Thoracic aorta (tissue), 2 donors: Measurements from ENCODE around the gene ARHGEF11. TPM values are rescaled to one million over a fixed set of nuclear protein-coding genes. Genes with fewer than 3 reads are reported as not detected.
"Not testable (repeated sequence)": the region's sequence is repeated elsewhere in the genome, so short reads cannot be mapped to it uniquely, and the experiment has no call there.

Source experiments
- ATAC-seq: fragments of 150-250 bp; one replicate; pipeline ENCODE4 v1.8.0; 2017; ENCODE audit warnings: low read depth; ENCODE audit not compliant: insufficient number of reproducible peaks, low FRiP score
- DNase-seq: peaks from one replicate; pipeline ENCODE4 v3.0.0-alpha.2; 2020; ENCODE audit warnings: low spot score
- H3K27ac ChIP-seq, 2 donors: fragments of 200-600 bp; sonication (generic); 1 replicate in 1 of 2; 2 replicates in 1 of 2; pipeline ENCODE4 v1.5.1; 2016; ENCODE audit warnings: mild to moderate bottlenecking in 2 of 2, moderate library complexity in 2 of 2
- H3K27me3 ChIP-seq: fragments of 200-600 bp; sonication (generic); replicated peaks from 2 replicates; pipeline ENCODE4 v1.6.0; 2016; ENCODE audit warnings: mild to moderate bottlenecking; ENCODE audit not compliant: insufficient read depth
- H3K36me3 ChIP-seq: fragments of 200-600 bp; sonication (generic); one replicate; pipeline ENCODE4 v1.5.1; 2016
- H3K4me1 ChIP-seq, 2 donors: fragments of 200-600 bp; sonication (generic); 1 replicate in 1 of 2; 2 replicates in 1 of 2; pipeline versions ENCODE4 v1.5.1 to v1.6.0; 2016; ENCODE audit warnings: low read depth in 2 of 2, mild to moderate bottlenecking in 1 of 2; ENCODE audit not compliant: control insufficient read depth in 1 of 2
- H3K4me3 ChIP-seq: fragments of 200-600 bp; sonication (generic); 2 replicates; pipeline ENCODE4 v1.5.1; 2016; ENCODE audit warnings: mild to moderate bottlenecking
- H3K9me3 ChIP-seq: fragments of 200-600 bp; sonication (generic); 2 replicates; pipeline ENCODE4 v1.5.1; 2016
- CTCF ChIP-seq: fragments of 200-600 bp; sonication (generic); IDR thresholded peaks from one replicate; pipeline ENCODE4 v1.5.1; 2019; ENCODE audit warnings: antibody characterized with exemption
- total RNA-seq, 2 donors: library from RNA; depleted of rRNA; stranded (reverse); fragments of >200 nt; gene quantifications; one replicate each; pipeline versions ENCODE4 v1.1.0 to v1.2.3, GENCODE V29; 2016

Gene ARHGEF11
- total RNA-seq, 2 donors from 2014 or later = 40.3 to 40.6 TPM

- Histone ChIP-seq H3K36me3 (no peaks in the 10 kb centered on the region), H3K9me3 (no peaks in the 10 kb centered on the region), H3K4me1 (peaks cover 0 to 6% of the 10 kb centered on the region in 2 donors), H3K4me3 (no peak overlapping the region), H3K27me3 (no peaks in the 10 kb centered on the region), H3K27ac (no peak overlapping the region)
- TF ChIP-seq CTCF = no peak
- DNase-seq (no peak), ATAC-seq (no peak)
These were observed 31.9 kb upstream of the ARHGEF11 start for GRCh38 chr1:157077394-157077793.

- Histone ChIP-seq H3K9me3 (no peaks in the 10 kb centered on the region), H3K27ac (no peak overlapping the region), H3K4me1 (peaks cover 0 to 6% of the 10 kb centered on the region in 2 donors), H3K36me3 (no peaks in the 10 kb centered on the region), H3K27me3 (no peaks in the 10 kb centered on the region), H3K4me3 (peak overlapping the region; percentile 7)
- peak; percentile 61 for TF ChIP-seq CTCF
- ATAC-seq (no peak), DNase-seq (no peak)
These were observed 28.6 kb upstream of the ARHGEF11 start for GRCh38 chr1:157073944-157074685.

GRCh38 chr1:157069601-157070000 lies 24.1 kb upstream of the ARHGEF11 start:
- H3K27me3 ChIP-seq = no peaks in the 10 kb centered on the region
- peaks cover 0 to 6% of the 10 kb centered on the region in 2 donors for H3K4me1 ChIP-seq
- no peak for TF ChIP-seq CTCF
- DNase-seq = no peak
- no peak for ATAC-seq
- H3K4me3 ChIP-seq = no peak overlapping the region
- H3K9me3 ChIP-seq = no peaks in the 10 kb centered on the region
- no peaks in the 10 kb centered on the region for H3K36me3 ChIP-seq
- H3K27ac ChIP-seq = no peak overlapping the region

- H3K27ac ChIP-seq, H3K27me3 ChIP-seq, H3K9me3 ChIP-seq, H3K36me3 ChIP-seq, ATAC-seq, H3K4me1 ChIP-seq, DNase-seq, H3K4me3 ChIP-seq: not testable (repeated sequence)
These were observed 13.7 kb upstream of the ARHGEF11 start for GRCh38 chr1:157059241-157059640.

- Histone ChIP-seq H3K4me1 (no peaks in the 10 kb centered on the region), H3K36me3 (no peaks in the 10 kb centered on the region), H3K27ac (no peak overlapping the region), H3K9me3 (peaks cover 4% of the 10 kb centered on the region), H3K27me3 (no peaks in the 10 kb centered on the region), H3K4me3 (no peak overlapping the region)
- no peak for TF ChIP-seq CTCF
- ATAC-seq = no peak
- DNase-seq = no peak
These were observed 10.7 kb upstream of the ARHGEF11 start for GRCh38 chr1:157056269-157056668.

GRCh38 chr1:157055729-157056128 lies 10.2 kb upstream of the ARHGEF11 start:
- not testable (repeated sequence) for H3K27me3 ChIP-seq, H3K4me3 ChIP-seq, H3K4me1 ChIP-seq, ATAC-seq, H3K9me3 ChIP-seq, H3K36me3 ChIP-seq, H3K27ac ChIP-seq, DNase-seq
